AG10803 (cell line): ENCODE results near the gene TNS3.
"Not testable (repeated sequence)": the region's sequence is repeated elsewhere in the genome, so short reads cannot be mapped to it uniquely, and the experiment has no call there.

Experiments
- DNase-seq: peaks from one replicate; pipeline ENCODE4 v3.0.0; 2010; ENCODE audit warnings: low read depth
- H3K4me3 ChIP-seq: 2 replicates; pipeline ENCODE4 v1.5.1; 2011; ENCODE audit warnings: mild to moderate bottlenecking, low read length, control low read depth
- CTCF ChIP-seq: conservative IDR thresholded peaks from 2 replicates; pipeline ENCODE4 v1.5.1; 2011; ENCODE audit warnings: mild to moderate bottlenecking, low read length, control low read depth, inconsistent platforms

The TNS3 gene

GRCh38 chr7:47474211-47474936 lies 107.5 kb downstream of the TNS3 start:
- TF ChIP-seq CTCF = no peak
- no peak overlapping the region for H3K4me3 ChIP-seq
- DNase-seq = no peak

GRCh38 chr7:47473499-47474210 lies 108.3 kb downstream of the TNS3 start:
- no peak for TF ChIP-seq CTCF
- no peak for DNase-seq
- no peak overlapping the region for H3K4me3 ChIP-seq

- TF ChIP-seq CTCF = no peak
- H3K4me3 ChIP-seq = no peak overlapping the region
- DNase-seq = no peak
These were observed 109.3 kb downstream of the TNS3 start for GRCh38 chr7:47472444-47473157.

- TF ChIP-seq CTCF = no peak
- no peak overlapping the region for H3K4me3 ChIP-seq
- DNase-seq = no peak
These were observed 110.1 kb downstream of the TNS3 start for GRCh38 chr7:47471831-47472230.

- no peak for TF ChIP-seq CTCF
- DNase-seq = no peak
- no peak overlapping the region for H3K4me3 ChIP-seq
These were observed 110.6 kb downstream of the TNS3 start for GRCh38 chr7:47471358-47471703.

- DNase-seq = no peak
- TF ChIP-seq CTCF = no peak
These were observed 111.1 kb downstream of the TNS3 start for GRCh38 chr7:47470567-47471357.

GRCh38 chr7:47469846-47470245 lies 112.1 kb downstream of the TNS3 start:
- not testable (repeated sequence) for H3K4me3 ChIP-seq, DNase-seq

More at GRCh38 chr7:47470567-47471357, 111.1 kb downstream of the TNS3 start:
- H3K4me3 ChIP-seq = no peak overlapping the region
